GM18505 (cell line): ENCODE measurements around the gene PHAX.
"Not testable (repeated sequence)": the region's sequence is repeated elsewhere in the genome, so short reads cannot be mapped to it uniquely, and the experiment has no call there.

Experiments used
- ATAC-seq: cut with Tn5 transposase; IDR thresholded peaks from one replicate; pipeline ENCODE4 v1.9.1; 2021; ENCODE audit not compliant: unreplicated experiment
- POLR2A ChIP-seq: IDR thresholded peaks from 4 replicates; pipeline ENCODE4 v1.6.1; 2011; ENCODE audit warnings: borderline replicate concordance; ENCODE audit not compliant: insufficient read depth, insufficient read length; ENCODE audit errors: extremely low read depth

PHAX gene

DNA sequence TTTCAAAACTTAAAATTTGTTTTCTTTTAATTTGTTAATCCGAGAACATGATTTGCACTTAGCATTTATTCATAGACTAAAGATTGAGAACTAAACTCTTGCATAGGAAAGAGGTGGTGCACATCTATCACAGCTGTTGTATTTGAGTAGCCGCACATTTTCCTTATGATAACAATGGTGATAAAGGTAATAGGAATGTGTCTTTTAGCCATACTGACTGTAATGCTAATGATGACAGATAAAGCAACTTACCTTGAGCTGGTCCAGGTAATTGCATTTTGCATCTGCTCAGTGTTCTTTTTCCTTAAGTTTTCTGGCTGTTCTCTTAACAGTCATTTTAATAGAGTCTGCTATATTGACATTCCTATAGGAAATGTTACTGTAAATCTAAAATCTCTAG lies 19.0 kb downstream of the PHAX start:
- no peak for TF ChIP-seq POLR2A
- no peak for ATAC-seq

DNA sequence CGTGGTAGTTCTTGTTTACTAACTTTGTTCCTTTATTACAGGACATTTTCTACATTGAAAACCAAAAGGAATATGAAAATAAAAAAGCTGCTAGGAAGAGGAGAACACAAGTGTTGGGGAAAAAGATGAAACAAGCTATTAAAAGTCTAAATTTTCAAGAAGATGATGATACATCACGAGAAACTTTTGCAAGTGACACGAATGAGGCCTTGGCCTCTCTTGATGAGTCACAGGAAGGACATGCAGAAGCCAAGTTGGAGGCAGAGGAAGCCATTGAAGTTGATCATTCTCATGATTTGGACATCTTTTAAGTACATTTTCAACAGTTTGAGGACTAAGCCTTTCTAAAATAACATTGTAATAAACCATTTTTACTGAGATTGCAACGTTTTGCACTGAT lies 23.8 kb downstream of the PHAX start:
- TF ChIP-seq POLR2A, result no peak
- no peak for ATAC-seq

DNA sequence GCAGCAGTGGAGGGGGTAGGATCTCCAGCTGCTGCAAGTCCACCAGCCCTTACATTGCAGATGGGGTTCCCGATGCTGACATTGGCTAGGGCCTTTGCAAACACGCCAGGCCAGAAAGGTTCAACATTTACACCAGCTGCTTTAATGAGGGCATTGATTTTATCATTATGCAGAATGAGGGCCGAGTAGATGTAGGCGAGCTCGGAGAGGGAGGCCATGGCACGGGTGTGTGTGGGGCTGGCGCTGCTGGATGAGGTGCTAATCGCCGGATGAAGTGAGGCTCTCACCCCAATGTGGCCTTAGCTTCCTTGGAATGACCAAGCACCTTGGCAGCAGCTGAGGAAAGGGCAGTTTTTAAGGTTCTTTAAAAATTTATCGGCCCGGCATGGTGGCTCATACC lies 27.4 kb downstream of the PHAX start:
- ATAC-seq, result no peak
- no peak for TF ChIP-seq POLR2A

DNA sequence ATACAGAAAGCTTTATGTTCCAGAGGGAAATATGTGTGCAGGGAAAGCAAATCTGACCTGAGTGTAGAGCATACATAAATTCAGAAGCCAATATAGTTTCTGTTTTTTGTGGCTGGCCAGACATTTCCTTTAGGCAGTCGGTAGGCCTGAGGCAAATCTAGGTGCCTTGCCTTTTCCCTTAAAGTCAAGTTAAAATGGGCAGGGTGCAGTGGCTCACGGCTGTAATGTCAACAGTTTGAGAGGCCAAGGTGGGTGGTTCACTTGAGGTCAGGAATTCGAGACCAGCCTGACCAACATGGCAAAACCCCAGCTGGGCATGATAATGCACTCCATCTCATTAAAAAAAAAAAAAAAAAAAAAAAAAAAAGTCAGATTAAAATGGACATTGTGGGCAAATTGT lies 31.2 kb downstream of the PHAX start:
- no peak for TF ChIP-seq POLR2A
- ATAC-seq, result no peak

DNA sequence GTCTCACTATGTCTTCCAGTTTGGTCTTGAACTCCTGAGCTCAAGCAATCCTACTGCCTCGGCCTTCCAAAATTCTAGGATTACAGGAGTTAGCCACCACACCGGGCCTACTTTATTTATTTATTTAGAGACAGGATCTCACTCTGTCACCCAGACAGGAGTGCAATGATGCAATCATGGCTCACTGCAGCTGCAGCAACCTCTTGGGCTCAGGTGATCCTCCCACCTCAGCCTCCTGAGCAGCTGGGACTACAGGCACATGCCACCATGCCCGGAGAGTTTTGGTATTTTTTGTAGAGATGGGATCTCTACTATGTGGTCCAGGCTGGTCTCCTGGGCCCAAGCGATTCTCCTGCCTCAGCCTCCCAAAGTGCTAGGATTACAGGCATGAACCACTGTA lies 32.8 kb downstream of the PHAX start:
- TF ChIP-seq POLR2A, result no peak
- no peak for ATAC-seq

DNA sequence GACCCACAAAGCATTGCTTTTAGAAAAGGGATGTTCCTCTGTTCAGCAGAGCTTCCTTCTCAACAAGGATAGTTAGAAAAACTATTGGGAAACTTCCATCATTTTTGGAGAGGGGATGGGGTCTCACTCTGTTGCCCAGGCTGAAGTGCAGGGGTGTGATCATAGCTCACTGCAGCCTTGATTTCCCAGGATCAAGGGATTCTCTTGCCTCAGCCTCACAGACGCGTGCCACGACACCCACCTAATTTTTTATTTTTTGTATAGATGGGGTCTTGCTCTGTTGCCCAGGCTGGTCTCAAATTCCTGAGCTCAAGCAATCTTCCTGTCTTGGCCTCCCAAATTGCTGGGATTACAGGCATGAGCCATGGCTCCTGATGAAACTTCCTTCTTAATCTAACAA lies 34.8 kb downstream of the PHAX start:
- no peak for ATAC-seq
- no peak for TF ChIP-seq POLR2A

DNA sequence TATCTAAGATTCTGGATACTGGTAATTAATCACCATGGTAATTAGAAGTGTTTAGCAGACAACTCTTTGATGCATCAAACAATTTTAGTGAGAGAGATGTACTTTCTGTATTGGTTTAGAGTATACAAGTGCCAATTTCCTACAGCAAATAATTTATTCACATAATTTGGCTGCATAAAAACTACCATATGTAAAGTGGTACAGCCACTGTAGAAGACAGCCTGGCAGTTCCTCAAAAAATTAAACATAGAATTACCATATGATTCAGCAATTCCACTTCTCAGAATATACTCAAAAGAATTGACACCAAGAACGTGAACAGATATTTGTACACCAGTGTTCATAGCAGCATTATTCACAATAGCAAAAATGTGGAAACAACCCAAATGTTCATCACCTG lies 36.2 kb downstream of the PHAX start:
- no peak for TF ChIP-seq POLR2A
- no peak for ATAC-seq

DNA sequence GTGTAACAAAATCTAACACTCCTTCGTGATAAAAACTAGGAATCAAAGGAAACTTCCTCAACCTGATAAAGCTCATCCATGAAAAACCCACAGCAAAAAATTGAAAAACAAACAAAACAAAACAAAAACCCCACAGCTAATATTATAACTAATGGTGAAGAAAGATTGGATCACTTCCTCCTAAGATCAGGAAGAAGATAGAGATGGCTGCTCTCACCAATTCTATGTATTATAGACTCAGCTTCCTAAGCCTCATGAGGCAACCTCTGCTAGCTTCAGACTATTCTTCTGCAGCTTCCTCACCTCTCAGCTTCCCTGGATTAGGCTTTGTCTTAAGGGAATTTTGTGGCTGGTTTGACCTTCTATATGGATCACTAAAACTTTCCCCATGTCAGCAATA lies 40.1 kb downstream of the PHAX start:
- no peak for TF ChIP-seq POLR2A
- no peak for ATAC-seq

DNA sequence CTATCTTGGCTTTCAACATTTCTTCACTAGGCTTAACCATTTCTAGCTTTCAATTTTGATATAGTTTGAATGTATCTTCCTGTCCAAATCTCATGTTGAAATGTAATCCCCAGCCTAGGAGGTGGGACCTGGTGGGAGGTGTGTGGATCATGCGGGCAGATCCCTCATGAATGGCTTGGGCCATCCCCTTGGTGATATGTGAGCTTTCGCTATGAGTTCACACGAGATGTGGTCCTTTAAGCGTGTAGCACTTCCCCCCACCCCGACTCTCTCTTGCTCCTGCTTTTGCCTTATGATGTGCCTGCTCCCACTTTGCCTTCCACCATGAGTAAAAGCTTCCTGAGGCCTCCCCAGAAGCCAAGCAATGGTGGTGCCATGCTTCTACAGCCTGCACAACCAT lies 40.6 kb downstream of the PHAX start:
- ATAC-seq, result no peak
- TF ChIP-seq POLR2A, result no peak

DNA sequence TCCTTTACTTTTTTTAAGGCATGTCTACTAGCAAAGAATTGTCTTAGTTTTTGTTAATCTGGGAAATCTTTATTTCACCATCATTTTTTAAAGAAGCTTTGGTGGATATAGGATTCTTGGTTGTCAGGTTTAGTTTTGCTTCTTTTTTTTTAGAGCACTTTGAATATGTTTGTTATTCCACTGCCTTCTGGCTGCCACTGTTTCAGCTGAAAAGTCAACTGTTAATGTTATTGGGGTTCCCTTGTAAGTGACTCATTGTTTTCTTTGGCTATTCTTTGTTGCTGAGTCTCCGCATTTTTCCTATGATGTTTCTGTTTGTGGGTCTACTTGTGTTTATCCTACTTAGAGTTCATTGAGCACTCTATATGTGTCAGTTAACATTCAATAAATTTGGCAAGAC lies 44.4 kb downstream of the PHAX start:
- no peak for ATAC-seq
- no peak for TF ChIP-seq POLR2A

DNA sequence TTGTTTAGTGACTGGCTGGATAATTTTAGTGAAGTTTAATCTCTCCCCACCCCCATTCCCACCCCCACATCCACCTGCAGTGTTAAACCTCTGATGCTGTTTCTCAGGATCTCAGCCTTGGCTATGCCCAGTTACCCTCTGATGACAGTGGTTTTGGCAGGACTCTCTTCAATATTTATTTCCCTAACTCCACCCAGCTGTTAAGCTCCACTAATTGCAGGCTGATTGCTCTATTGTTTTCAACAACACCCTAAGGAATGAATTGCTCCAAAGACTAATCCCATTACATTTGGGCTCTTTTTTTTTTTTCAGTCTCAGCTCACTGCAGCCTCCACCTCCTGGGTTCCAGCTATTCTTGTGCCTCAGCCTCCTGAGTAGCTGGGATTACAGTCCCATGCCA lies 46.3 kb downstream of the PHAX start:
- no peak for ATAC-seq
- no peak for TF ChIP-seq POLR2A

DNA sequence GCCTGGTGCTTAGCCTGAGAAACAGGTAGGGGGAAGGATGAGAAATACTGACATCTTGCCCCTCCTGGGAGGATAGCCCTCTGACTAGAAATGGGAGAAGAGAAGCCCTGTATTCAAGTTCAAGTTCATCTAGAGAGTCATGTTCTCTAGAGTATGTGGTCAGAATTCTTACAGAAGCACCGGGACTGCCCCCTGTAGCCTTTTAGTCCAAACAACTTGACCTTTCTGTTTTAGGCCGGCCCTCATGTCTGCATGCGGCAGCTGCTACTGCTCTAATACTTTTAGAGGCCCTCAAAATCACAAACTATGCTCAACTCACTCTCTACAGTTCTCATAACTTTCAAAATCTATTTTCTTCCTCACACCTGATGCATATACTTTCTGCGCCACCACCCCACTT lies 47.7 kb downstream of the PHAX start:
- ATAC-seq, result no peak
- no peak for TF ChIP-seq POLR2A

DNA sequence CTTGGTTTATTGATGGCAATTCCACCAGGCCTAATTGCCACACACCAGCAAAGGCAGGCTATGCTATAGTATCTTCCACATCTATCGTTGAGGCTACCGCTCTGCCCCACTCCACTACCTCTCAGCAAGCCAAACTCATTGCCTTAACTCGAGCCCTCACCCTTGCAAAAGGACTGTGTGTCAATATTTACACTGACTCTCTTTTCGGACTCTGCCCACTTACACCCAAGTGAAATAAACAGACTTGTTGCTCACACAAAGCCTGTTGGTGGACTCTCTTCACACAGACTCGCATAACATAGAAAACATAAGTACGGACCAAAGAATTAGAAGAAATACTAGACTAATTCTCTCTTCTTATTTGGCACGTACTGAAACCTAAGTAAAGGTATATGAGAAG lies 48.3 kb downstream of the PHAX start:
- not testable (repeated sequence) for ATAC-seq

DNA sequence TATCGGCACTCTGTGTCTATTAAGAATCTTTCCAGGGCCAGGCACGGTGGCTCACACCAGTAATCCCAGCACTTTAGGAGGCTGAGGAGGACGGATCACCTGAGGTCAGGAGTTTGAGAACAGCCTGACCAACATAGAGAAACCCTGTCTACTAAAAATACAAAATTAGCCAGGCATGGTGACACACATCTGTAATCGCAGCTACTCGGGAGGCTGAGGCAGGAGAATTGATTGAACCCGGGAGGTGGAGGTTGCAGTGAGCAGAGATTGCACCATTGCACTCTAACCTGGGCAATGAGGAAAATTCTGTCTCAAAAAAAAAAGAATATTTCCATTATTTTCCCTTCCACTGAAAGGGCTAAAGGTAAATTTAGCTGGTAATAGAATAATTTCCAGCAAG lies 49.0 kb downstream of the PHAX start:
- not testable (repeated sequence) for ATAC-seq

DNA sequence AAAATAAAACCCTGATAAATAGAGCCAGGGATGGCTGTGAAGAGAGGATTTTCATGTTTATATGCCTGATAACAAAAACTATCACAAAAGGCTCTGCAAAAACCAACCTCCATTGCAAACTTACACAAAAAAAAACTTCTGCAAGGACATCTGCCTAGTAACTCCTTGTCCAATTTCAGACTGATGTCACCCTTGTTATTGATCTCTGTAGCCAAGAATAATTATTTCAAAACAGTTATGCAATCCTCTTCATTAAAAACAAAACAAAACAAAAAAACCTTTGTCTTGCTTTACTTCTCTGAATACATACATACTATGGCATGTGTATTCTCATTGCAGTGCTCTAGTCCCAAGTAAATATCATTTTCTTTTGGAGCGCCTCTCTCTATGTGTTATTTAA lies 49.7 kb downstream of the PHAX start:
- TF ChIP-seq POLR2A, result no peak
- ATAC-seq, result no peak
